ENCODE results near the gene GRID1. TPM values are rescaled to one million over a fixed set of nuclear protein-coding genes. Genes with fewer than 3 reads are reported as not detected.

GRID1 gene
- total RNA-seq, 1 experiment from 2014 or later = 5.6 TPM

- Histone ChIP-seq H3K9ac (ENCODE audit: low read length) (no peak overlapping the region), H3K36me3 (ENCODE audit: control insufficient read depth in 1 of 2, insufficient read depth in 2 of 2, low read length in 2 of 2) (no peaks in the 10 kb centered on the region), H3K4me1 (ENCODE audit: control insufficient read depth in 1 of 2, insufficient read depth in 2 of 2, low read length in 2 of 2) (no peaks in the 10 kb centered on the region), H2AFZ (ENCODE audit: low read depth, low read length, poor library complexity, severe bottlenecking) (no peak overlapping the region), H3K9me2 (ENCODE audit: insufficient read depth) (no peaks in the 10 kb centered on the region), H3K79me2 (ENCODE audit: insufficient read depth, low read length) (no peaks in the 10 kb centered on the region), H3K27me3 (ENCODE audit: insufficient read depth, low read length) (no peaks in the 10 kb centered on the region), H3K4me2 (ENCODE audit: low read length) (no peak overlapping the region), H3K27ac (ENCODE audit: low read depth, low read length) (no peak overlapping the region), H3K4me3 (replicated peaks in 1 of 2; ENCODE audit: low read depth in 1 of 2, low read length in 2 of 2) (no peak overlapping the region), H3K9me3 (ENCODE audit: control insufficient read depth in 1 of 2, insufficient read depth in 1 of 2, low read depth in 1 of 2, low read length in 2 of 2) (no peaks in the 10 kb centered on the region), H4K20me1 (ENCODE audit: insufficient read depth) (no peaks in the 10 kb centered on the region)
- POLR2A ChIA-PET = no interaction called here
- intact Hi-C loops (cut with micrococcal nuclease) = no loop called here
- no peak for DNase-seq (ENCODE audit: low read depth, low spot score)
- ATAC-seq = no peak
- RAD21 ChIA-PET (ENCODE audit: low non-redundant PET in 1 of 2, low total read pairs in 2 of 2, uncharacterized antibody in 2 of 2, unreplicated experiment in 2 of 2) = no interaction called here
- TF ChIP-seq, protein P1, sequence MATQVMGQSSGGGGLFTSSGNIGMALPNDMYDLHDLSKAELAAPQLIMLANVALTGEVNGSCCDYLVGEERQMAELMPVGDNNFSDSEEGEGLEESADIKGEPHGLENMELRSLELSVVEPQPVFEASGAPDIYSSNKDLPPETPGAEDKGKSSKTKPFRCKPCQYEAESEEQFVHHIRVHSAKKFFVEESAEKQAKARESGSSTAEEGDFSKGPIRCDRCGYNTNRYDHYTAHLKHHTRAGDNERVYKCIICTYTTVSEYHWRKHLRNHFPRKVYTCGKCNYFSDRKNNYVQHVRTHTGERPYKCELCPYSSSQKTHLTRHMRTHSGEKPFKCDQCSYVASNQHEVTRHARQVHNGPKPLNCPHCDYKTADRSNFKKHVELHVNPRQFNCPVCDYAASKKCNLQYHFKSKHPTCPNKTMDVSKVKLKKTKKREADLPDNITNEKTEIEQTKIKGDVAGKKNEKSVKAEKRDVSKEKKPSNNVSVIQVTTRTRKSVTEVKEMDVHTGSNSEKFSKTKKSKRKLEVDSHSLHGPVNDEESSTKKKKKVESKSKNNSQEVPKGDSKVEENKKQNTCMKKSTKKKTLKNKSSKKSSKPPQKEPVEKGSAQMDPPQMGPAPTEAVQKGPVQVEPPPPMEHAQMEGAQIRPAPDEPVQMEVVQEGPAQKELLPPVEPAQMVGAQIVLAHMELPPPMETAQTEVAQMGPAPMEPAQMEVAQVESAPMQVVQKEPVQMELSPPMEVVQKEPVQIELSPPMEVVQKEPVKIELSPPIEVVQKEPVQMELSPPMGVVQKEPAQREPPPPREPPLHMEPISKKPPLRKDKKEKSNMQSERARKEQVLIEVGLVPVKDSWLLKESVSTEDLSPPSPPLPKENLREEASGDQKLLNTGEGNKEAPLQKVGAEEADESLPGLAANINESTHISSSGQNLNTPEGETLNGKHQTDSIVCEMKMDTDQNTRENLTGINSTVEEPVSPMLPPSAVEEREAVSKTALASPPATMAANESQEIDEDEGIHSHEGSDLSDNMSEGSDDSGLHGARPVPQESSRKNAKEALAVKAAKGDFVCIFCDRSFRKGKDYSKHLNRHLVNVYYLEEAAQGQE (IDR thresholded peaks at IDR 0.05; ENCODE audit: low read depth) = no peak
- TF ChIP-seq TCF7L2 (IDR thresholded peaks at IDR 0.05; ENCODE audit: borderline replicate concordance, extremely low read depth, insufficient read depth, insufficient read length) (no peak), EGR1 (IDR thresholded peaks at IDR 0.05; ENCODE audit: low read depth) (no peak), EZH2 (IDR thresholded peaks at IDR 0.05) (no peak), RAD21 (IDR thresholded peaks at IDR 0.05; ENCODE audit: low read depth) (no peak), ZFX (IDR thresholded peaks at IDR 0.05) (no peak), YY1 (IDR thresholded peaks at IDR 0.05; ENCODE audit: extremely low read depth, insufficient replicate concordance, low read depth, low read length) (no peak), ATF3 (IDR thresholded peaks at IDR 0.05) (no peak), CBX3 (IDR thresholded peaks at IDR 0.05; ENCODE audit: low read depth) (no peak), POLR2A (IDR thresholded peaks at IDR 0.05; ENCODE audit: borderline replicate concordance, extremely low read depth, insufficient read depth, insufficient read length) (no peak), EZH2phosphoT487 (IDR thresholded peaks at IDR 0.05; ENCODE audit: borderline replicate concordance) (no peak), ZNF274 (IDR thresholded peaks at IDR 0.05; ENCODE audit: low read depth, low read length) (no peak), ELF1 (IDR thresholded peaks at IDR 0.05; ENCODE audit: borderline replicate concordance, low read depth) (no peak), POLR2AphosphoS5 (IDR thresholded peaks at IDR 0.05; ENCODE audit: low read depth, low read length) (no peak), MAX (IDR thresholded peaks at IDR 0.05) (no peak), ZBTB33 (IDR thresholded peaks at IDR 0.05; ENCODE audit: extremely low read depth, insufficient replicate concordance, low read length) (no peak), SP1 (IDR thresholded peaks at IDR 0.05; ENCODE audit: low read depth) (no peak), FOSL1 (IDR thresholded peaks at IDR 0.05; ENCODE audit: low read depth) (no peak), SRF (IDR thresholded peaks at IDR 0.05; ENCODE audit: low read depth) (no peak)
- TF ChIP-seq, protein P2, sequence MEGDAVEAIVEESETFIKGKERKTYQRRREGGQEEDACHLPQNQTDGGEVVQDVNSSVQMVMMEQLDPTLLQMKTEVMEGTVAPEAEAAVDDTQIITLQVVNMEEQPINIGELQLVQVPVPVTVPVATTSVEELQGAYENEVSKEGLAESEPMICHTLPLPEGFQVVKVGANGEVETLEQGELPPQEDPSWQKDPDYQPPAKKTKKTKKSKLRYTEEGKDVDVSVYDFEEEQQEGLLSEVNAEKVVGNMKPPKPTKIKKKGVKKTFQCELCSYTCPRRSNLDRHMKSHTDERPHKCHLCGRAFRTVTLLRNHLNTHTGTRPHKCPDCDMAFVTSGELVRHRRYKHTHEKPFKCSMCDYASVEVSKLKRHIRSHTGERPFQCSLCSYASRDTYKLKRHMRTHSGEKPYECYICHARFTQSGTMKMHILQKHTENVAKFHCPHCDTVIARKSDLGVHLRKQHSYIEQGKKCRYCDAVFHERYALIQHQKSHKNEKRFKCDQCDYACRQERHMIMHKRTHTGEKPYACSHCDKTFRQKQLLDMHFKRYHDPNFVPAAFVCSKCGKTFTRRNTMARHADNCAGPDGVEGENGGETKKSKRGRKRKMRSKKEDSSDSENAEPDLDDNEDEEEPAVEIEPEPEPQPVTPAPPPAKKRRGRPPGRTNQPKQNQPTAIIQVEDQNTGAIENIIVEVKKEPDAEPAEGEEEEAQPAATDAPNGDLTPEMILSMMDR (IDR thresholded peaks at IDR 0.05 in 2 of 3, conservative IDR thresholded peaks at IDR 0.05 in 1 of 3; ENCODE audit: borderline replicate concordance in 1 of 3, insufficient read depth in 1 of 3, low read depth in 2 of 3, low read length in 2 of 3) = no peak
- BruUV-seq (replicated peaks) = no TSS peak
- CTCF ChIA-PET = no interaction called here
Measured at GRCh38 chr10:86215046-86215445, 151.5 kb downstream of the GRID1 start.

Data from HCT116 (cell line).